H1 (cell line): ENCODE data around the gene TMSB10. TPM values are rescaled to one million over a fixed set of nuclear protein-coding genes. Genes with fewer than 3 reads are reported as not detected.

ENCODE experiments used
- CTCF ChIA-PET: fragments of 300-600 bp; sonication (Branson Sonifier 250); formaldehyde crosslinking; loops from one replicate; lab custom pipeline; 2021; ENCODE audit not compliant: partially characterized antibody; lab: Charles Lee
- POLR2A ChIA-PET: fragments of 300-600 bp; sonication (Branson Sonifier 250); formaldehyde crosslinking; loops from one replicate; lab custom pipeline; 2021; ENCODE audit warnings: inconsistent platforms; ENCODE audit not compliant: partially characterized antibody; lab: Charles Lee
- DNase-seq, 2 experiments: peaks; one replicate each; pipeline versions ENCODE4 v3.0.0 to v3.0.0-alpha.2; 2010 to 2022; ENCODE audit warnings: low spot score in 2 of 2, low read depth in 1 of 2, mixed read lengths in 1 of 2
- FAIRE-seq: peaks from 2 replicates; lab custom pipeline; 2011; peaks lifted over from hg19 to GRCh38; lab: Jason Lieb, UNC
- H2AFZ ChIP-seq: 2 replicates; pipeline ENCODE4 v1.8.1; 2012; ENCODE audit warnings: low read length, inconsistent platforms
- H2AK5ac ChIP-seq: 2 replicates; pipeline ENCODE4 v1.6.1; 2013; ENCODE audit warnings: low read depth, low read length
- H2BK120ac ChIP-seq: replicated peaks from 2 replicates; pipeline ENCODE3; 2013; ENCODE audit warnings: low read depth, low read length, inconsistent platforms
- H2BK12ac ChIP-seq: 2 replicates; pipeline ENCODE4 v1.6.1; 2013; ENCODE audit warnings: low read depth, low read length
- H2BK15ac ChIP-seq: 2 replicates; pipeline ENCODE4 v1.6.1; 2013; ENCODE audit warnings: low read length
- H2BK20ac ChIP-seq: 2 replicates; pipeline ENCODE4 v1.6.1; 2013; ENCODE audit warnings: low read length
- H2BK5ac ChIP-seq: 2 replicates; pipeline ENCODE4 v1.6.1; 2013; ENCODE audit warnings: low read depth, low read length
- H3K14ac ChIP-seq: 2 replicates; pipeline ENCODE4 v1.6.1; 2013; ENCODE audit warnings: inconsistent platforms; ENCODE audit not compliant: insufficient read length
- H3K18ac ChIP-seq: 2 replicates; pipeline ENCODE4 v1.6.1; 2013; ENCODE audit warnings: low read length; ENCODE audit errors: extremely low read depth
- H3K23ac ChIP-seq: 2 replicates; pipeline ENCODE4 v1.6.1; 2013; ENCODE audit warnings: inconsistent platforms; ENCODE audit not compliant: insufficient read length
- H3K23me2 ChIP-seq: 2 replicates; pipeline ENCODE4 v1.6.1; 2013; ENCODE audit warnings: low read depth, low read length
- H3K27ac ChIP-seq: 2 replicates; pipeline ENCODE4 v1.6.1; 2011; ENCODE audit warnings: low read depth, low read length, inconsistent platforms
- H3K27me3 ChIP-seq, 4 experiments: replicated peaks in 1 of 4; 1 replicate in 1 of 4; 2 replicates in 3 of 4; pipeline versions ENCODE4 v1.6.1 to v1.8.1; 2011 to 2013; ENCODE audit warnings: low read length in 3 of 4, mild to moderate bottlenecking in 3 of 4, inconsistent platforms in 2 of 4, mixed read lengths in 2 of 4, moderate library complexity in 1 of 4; ENCODE audit not compliant: control insufficient read depth in 3 of 4, insufficient read depth in 3 of 4; ENCODE audit errors: extremely low read depth in 1 of 4
- H3K36me3 ChIP-seq, 4 experiments: 2 replicates each; pipeline versions ENCODE4 v1.6.1 to v1.8.1; 2011 to 2013; ENCODE audit warnings: mild to moderate bottlenecking in 4 of 4, low read length in 3 of 4, moderate library complexity in 2 of 4, control low read depth in 1 of 4, inconsistent platforms in 1 of 4; ENCODE audit not compliant: insufficient read depth in 4 of 4, control insufficient read depth in 2 of 4
- H3K4ac ChIP-seq: replicated peaks from 2 replicates; pipeline ENCODE3; 2013; ENCODE audit warnings: low read length, low read depth, mixed read lengths, inconsistent platforms; ENCODE audit not compliant: insufficient read length
- H3K4me1 ChIP-seq, 4 experiments: replicated peaks in 1 of 4; 1 replicate in 1 of 4; 2 replicates in 3 of 4; pipeline versions ENCODE4 v1.6.1 to v1.8.1; 2011 to 2013; ENCODE audit warnings: low read length in 3 of 4, inconsistent platforms in 2 of 4, mixed read lengths in 1 of 4; ENCODE audit not compliant: insufficient read depth in 4 of 4, control insufficient read depth in 3 of 4
- H3K4me2 ChIP-seq, 2 experiments: 2 replicates each; pipeline versions ENCODE4 v1.6.1 to v1.8.1; 2011 to 2013; ENCODE audit warnings: low read depth in 2 of 2, low read length in 2 of 2, control low read depth in 1 of 2, inconsistent platforms in 1 of 2, mild to moderate bottlenecking in 1 of 2; ENCODE audit not compliant: insufficient read depth in 1 of 2
- H3K4me3 ChIP-seq, 4 experiments: fragments of 200-600, 300-600 bp in 1 of 4; sonication (generic), shearing (Covaris generic), sonication (Bioruptor Twin) in 1 of 4; 2 replicates each; pipeline versions ENCODE4 v1.5.1 to v1.8.1; 2011 to 2016; ENCODE audit warnings: low read length in 4 of 4, low read depth in 3 of 4, control low read depth in 2 of 4, inconsistent platforms in 2 of 4, mild to moderate bottlenecking in 2 of 4, mixed read lengths in 1 of 4, moderate library complexity in 1 of 4; ENCODE audit not compliant: insufficient read depth in 2 of 4; ENCODE audit errors: extremely low read depth in 1 of 4
- H3K56ac ChIP-seq: replicated peaks from 2 replicates; pipeline ENCODE3; 2013; ENCODE audit warnings: low read depth, mild to moderate bottlenecking, mixed read lengths, low read length, inconsistent platforms; ENCODE audit not compliant: insufficient read length
- H3K79me1 ChIP-seq: 2 replicates; pipeline ENCODE4 v1.6.1; 2013; ENCODE audit warnings: low read depth, low read length, control low read depth
- H3K79me2 ChIP-seq, 2 experiments: 2 replicates each; pipeline versions ENCODE4 v1.6.1 to v1.8.1; 2012 to 2013; ENCODE audit warnings: low read length in 2 of 2, mild to moderate bottlenecking in 2 of 2, inconsistent platforms in 1 of 2; ENCODE audit not compliant: insufficient read depth in 2 of 2, control insufficient read depth in 1 of 2
- H3K9ac ChIP-seq, 4 experiments: replicated peaks in 1 of 4; 1 replicate in 1 of 4; 2 replicates in 3 of 4; pipeline versions ENCODE4 v1.6.1 to v1.8.1; 2011 to 2013; ENCODE audit warnings: low read depth in 3 of 4, low read length in 3 of 4, control low read depth in 2 of 4, mild to moderate bottlenecking in 2 of 4, moderate library complexity in 2 of 4, inconsistent platforms in 1 of 4; ENCODE audit errors: extremely low read depth in 1 of 4
- H3K9me3 ChIP-seq, 2 experiments: 2 replicates each; pipeline versions ENCODE4 v1.6.1 to v1.8.1; 2012 to 2013; ENCODE audit warnings: mild to moderate bottlenecking in 2 of 2, moderate library complexity in 2 of 2, control low read depth in 1 of 2, inconsistent platforms in 1 of 2, low read depth in 1 of 2, low read length in 1 of 2, mixed read lengths in 1 of 2; ENCODE audit not compliant: insufficient read depth in 2 of 2
- H4K20me1 ChIP-seq, 2 experiments: replicated peaks in 1 of 2; 2 replicates each; pipeline versions ENCODE3 to v1.8.1; 2011 to 2013; ENCODE audit warnings: inconsistent platforms in 2 of 2, low read length in 2 of 2, mild to moderate bottlenecking in 1 of 2; ENCODE audit not compliant: insufficient read depth in 2 of 2, control insufficient read depth in 1 of 2
- H4K5ac ChIP-seq: 2 replicates; pipeline ENCODE4 v1.6.1; 2013; ENCODE audit warnings: low read length, low read depth, mixed read lengths, inconsistent platforms; ENCODE audit not compliant: insufficient read length
- H4K8ac ChIP-seq: 2 replicates; pipeline ENCODE4 v1.8.0; 2013; ENCODE audit warnings: mild to moderate bottlenecking, moderate library complexity, low read length, inconsistent platforms; ENCODE audit not compliant: insufficient read depth; ENCODE audit errors: extremely low read depth
- H4K91ac ChIP-seq: replicated peaks from 2 replicates; pipeline ENCODE3; 2013; ENCODE audit warnings: low read length, mixed read lengths, inconsistent platforms; ENCODE audit not compliant: insufficient read length
- EGR1 ChIP-seq: IDR thresholded peaks from 2 replicates; pipeline ENCODE4 v1.6.1; 2011; ENCODE audit warnings: low read depth, low read length, borderline replicate concordance
- KDM5A ChIP-seq: fragments of 200-600 bp; IDR thresholded peaks from 2 replicates; pipeline ENCODE4 v1.7.1; 2012; ENCODE audit warnings: mild to moderate bottlenecking, low read length, inconsistent platforms, mixed read lengths
- RFX5 ChIP-seq: IDR thresholded peaks from 2 replicates; pipeline ENCODE4 v1.6.1; 2011; ENCODE audit warnings: low read depth, low read length, improper control_type of control experiment, borderline replicate concordance
- WGBS, 2 experiments: shearing (Covaris generic) in 1 of 2; methylation state at CpG; one replicate each; pipeline versions ENCODE4 v1.1.6 to v1.1.7; 2013 to 2015; ENCODE audit warnings: low lambda C conversion rate in 2 of 2, mixed read lengths in 2 of 2, inconsistent platforms in 1 of 2, low coverage in 1 of 2, missing lambda C conversion rate in 1 of 2; ENCODE audit not compliant: insufficient replicate concordance in 2 of 2, insufficient coverage in 1 of 2, insufficient read length in 1 of 2; ENCODE audit errors: extremely low coverage in 1 of 2, missing lambda C conversion rate in 1 of 2; 5-methylcytosine and 5-hydroxymethylcytosine counted together
- polyA plus RNA-seq, 7 experiments: library from polyadenylated mRNA; depleted of rRNA in 3 of 7; stranded (reverse) in 5 of 7; unstranded in 2 of 7; fragments of >200 nt in 5 of 7; fragments of 200-250 nt in 2 of 7; gene quantifications; 1 replicate in 5 of 7; 2 replicates in 1 of 7; 4 replicates in 1 of 7; pipeline versions ENCODE4 v1.2.1 to v1.2.3, GENCODE V29; 2011 to 2013; ENCODE audit warnings: missing spikeins in 2 of 7, mixed read lengths in 2 of 7
- total RNA-seq: library from RNA; stranded (reverse); fragmentation: NEBNext Ultra II Directional; extraction: Animal tissue kit (Norgen Biotek cat#: 25700); gene quantifications from 2 replicates; pipeline ENCODE4 v1.2.1, GENCODE V29; 2021

Gene TMSB10
- total and polyA plus RNA-seq, 2 of the 8 experiments (the other 6 are each of a cell fraction or from before 2014, with no cell fraction given), result 593 to 1,075 TPM

DNA sequence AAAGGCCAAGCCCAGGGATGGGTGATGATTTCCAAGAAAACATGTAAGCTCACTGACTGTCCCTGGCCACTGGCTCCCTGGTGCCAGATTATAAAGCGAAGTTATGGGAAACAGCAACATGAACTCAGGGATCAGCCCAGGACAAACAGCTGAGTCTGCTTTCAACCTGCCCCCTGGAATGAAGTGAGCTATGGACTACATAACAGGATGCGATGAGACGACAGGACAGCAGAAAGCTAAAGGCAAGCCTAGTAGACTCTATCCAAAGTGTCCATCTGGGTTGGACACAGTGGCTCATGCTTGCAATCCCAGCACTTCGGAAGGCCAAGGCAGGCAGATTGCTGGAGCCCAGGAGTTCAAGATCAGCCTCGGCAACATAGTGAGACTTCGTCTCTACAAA is 48.9 kb downstream of the TMSB10 start:
- CTCF ChIA-PET, result interaction anchor here (2.2 kb wide), 1 partner anchor 28 kb away, joined by 11 read pairs; no protein-coding TSS in a partner anchor

More for the DNA sequence above, 48.9 kb downstream of the TMSB10 start:
- H3K27me3 ChIP-seq, result no peaks in the 10 kb centered on the region
- H3K18ac ChIP-seq, result no peak overlapping the region
- H2BK5ac ChIP-seq, result peak overlapping the region; percentile 12; the same call in 1 of the 2 replicates
- H4K5ac ChIP-seq, result no peak overlapping the region
- H2BK120ac ChIP-seq, result no peak overlapping the region
- no peaks in the 10 kb centered on the region for H3K36me3 ChIP-seq
- no peak overlapping the region for H4K91ac ChIP-seq
- no peaks in the 10 kb centered on the region for H3K79me1 ChIP-seq
- H4K8ac ChIP-seq, result no peak overlapping the region
- H3K9me3 ChIP-seq, result no peaks in the 10 kb centered on the region
- H2AK5ac ChIP-seq, result no peak overlapping the region
- no peak for TF ChIP-seq EGR1
- TF ChIP-seq RFX5, result no peak
- TF ChIP-seq KDM5A, result no peak
- no peak overlapping the region for H3K4me2 ChIP-seq
- no peak overlapping the region for H3K27ac ChIP-seq
- H3K23me2 ChIP-seq, result peaks cover 2% of the 10 kb centered on the region; the same call in 1 of the 2 replicates
- DNase-seq, result no peak
- no peak overlapping the region for H3K4me3 ChIP-seq
- no peak for FAIRE-seq
- peak overlapping the region; percentile 36 for H2BK20ac ChIP-seq
- POLR2A ChIA-PET, result interaction anchor here (1.3 to 12.0 kb wide), 4 partner anchors 8 to 72 kb away, joined by 3 to 288 read pairs (median 118); partner anchors contain the start of gene KCMF1
- H2AFZ ChIP-seq, result no peak overlapping the region
- peak overlapping the region; percentile 6; the same call in 1 of the 2 replicates for H2BK12ac ChIP-seq
- no peak overlapping the region for H3K23ac ChIP-seq
- no peak overlapping the region for H3K56ac ChIP-seq
- H3K4me1 ChIP-seq, result peaks cover 7 to 26% (median 23%) of the 10 kb centered on the region in 4 experiments
- no peak overlapping the region for H3K9ac ChIP-seq
- 0 out of 2 replicates have a peak overlapping the region, but pooled peaks have one; percentile 34 for H2BK15ac ChIP-seq
- WGBS, 2 experiments, result 93% methylated on average over 5 of the region's 6 CpGs; no CpG with 5 or more reads in 1 of the 2 experiments
- no peak overlapping the region for H3K4ac ChIP-seq
- H4K20me1 ChIP-seq, result no peaks in the 10 kb centered on the region
- no peak overlapping the region for H3K14ac ChIP-seq
- H3K79me2 ChIP-seq, result no peaks in the 10 kb centered on the region

Other genes starting within 250 kb of the TMSB10 start
- 18.6 and 19.7 TPM in 2 replicates for gene TRABD2A, start 24.6 kb upstream of the TMSB10 start, total RNA-seq
- gene TRABD2A, start 24.6 kb upstream of the TMSB10 start, polyA plus RNA-seq (2011; rRNA removed), result 17.3 and 17.6 TPM in 2 replicates
- 149 and 152 TPM in 2 replicates for gene KCMF1, start 65.5 kb downstream of the TMSB10 start, total RNA-seq
- 55.8 and 86.9 TPM in 2 replicates for gene KCMF1, start 65.5 kb downstream of the TMSB10 start, polyA plus RNA-seq (2011; rRNA removed)
- 108 and 110 TPM in 2 replicates for gene TCF7L1, start 227.7 kb downstream of the TMSB10 start, total RNA-seq
- gene TCF7L1, start 227.7 kb downstream of the TMSB10 start, polyA plus RNA-seq (2011; rRNA removed), result 27.5 and 49.5 TPM in 2 replicates